ENCODE results near the gene PHC2. TPM values are rescaled to one million over a fixed set of nuclear protein-coding genes. Genes with fewer than 3 reads are reported as not detected.

The PHC2 gene
- total RNA-seq, 1 experiment from 2014 or later: 9.4 TPM

GRCh38 chr1:33284049-33284448 lies 146.8 kb downstream of the PHC2 start:
- H3K27me3 Mint-ChIP-seq (ENCODE audit: low read depth): no peaks in the 10 kb centered on the region; the same call in 1 of the 2 replicates
- Histone ChIP-seq H4K8ac (replicated peaks; ENCODE audit: insufficient read length, low read depth, low read length) (no peak overlapping the region), H3K14ac (ENCODE audit: insufficient read depth, low read length) (no peak overlapping the region), H3K4ac (ENCODE audit: low read depth, low read length) (no peak overlapping the region), H3T11ph (ENCODE audit: low read length) (no peak overlapping the region), H2BK20ac (ENCODE audit: low read depth, low read length, poor library complexity, severe bottlenecking) (no peak overlapping the region), H4K91ac (ENCODE audit: insufficient read length, low read depth, low read length) (no peak overlapping the region), H2BK120ac (ENCODE audit: low read depth, low read length, poor library complexity, severe bottlenecking) (no peak overlapping the region), H3K18ac (ENCODE audit: insufficient read length, low read depth, low read length) (no peak overlapping the region), H3K27me3 (ENCODE audit: insufficient read depth, low read length) (no peaks in the 10 kb centered on the region), H2AK5ac (ENCODE audit: insufficient read length, low read length) (no peak overlapping the region), H2BK15ac (ENCODE audit: low read depth, low read length) (no peak overlapping the region), H3K79me1 (ENCODE audit: insufficient read depth, low read depth, low read length, poor library complexity, severe bottlenecking) (no peaks in the 10 kb centered on the region), H3K27ac (ENCODE audit: insufficient read length, low read depth, low read length) (no peak overlapping the region), H3K4me2 (ENCODE audit: insufficient read depth, insufficient read length, low read length) (no peak overlapping the region), H4K20me1 (ENCODE audit: control insufficient read depth, insufficient read depth, insufficient read length) (no peaks in the 10 kb centered on the region), H3K79me2 (ENCODE audit: insufficient read depth, low read length) (no peaks in the 10 kb centered on the region), H4K5ac (ENCODE audit: insufficient read length, low read depth, low read length) (no peak overlapping the region), H2AFZ (ENCODE audit: low read length) (no peak overlapping the region), H3K9ac (ENCODE audit: extremely low read depth, insufficient read length, low read length) (no peak overlapping the region), H2BK12ac (ENCODE audit: insufficient read length, low read depth, low read length) (no peak overlapping the region), H2BK5ac (ENCODE audit: insufficient read length, low read length) (no peak overlapping the region), H3K23me2 (ENCODE audit: insufficient read length, low read depth, low read length, poor library complexity, severe bottlenecking) (no peaks in the 10 kb centered on the region), H3K23ac (ENCODE audit: insufficient read length, low read depth, low read length) (no peak overlapping the region), H3K4me1 (ENCODE audit: insufficient read depth, low read length) (no peaks in the 10 kb centered on the region), H3K56ac (ENCODE audit: insufficient read length, low read depth, low read length) (no peak overlapping the region), H3K9me3 (ENCODE audit: control insufficient read depth, low read depth, low read length) (no peaks in the 10 kb centered on the region)
- H3K27ac Mint-ChIP-seq: no peak overlapping the region
- WGBS (ENCODE audit: extremely low coverage, insufficient read length, low lambda C conversion rate): no CpG with 5 or more reads among the region's 6 CpGs
- no peak for DNase-seq
- TF ChIP-seq, protein P1, sequence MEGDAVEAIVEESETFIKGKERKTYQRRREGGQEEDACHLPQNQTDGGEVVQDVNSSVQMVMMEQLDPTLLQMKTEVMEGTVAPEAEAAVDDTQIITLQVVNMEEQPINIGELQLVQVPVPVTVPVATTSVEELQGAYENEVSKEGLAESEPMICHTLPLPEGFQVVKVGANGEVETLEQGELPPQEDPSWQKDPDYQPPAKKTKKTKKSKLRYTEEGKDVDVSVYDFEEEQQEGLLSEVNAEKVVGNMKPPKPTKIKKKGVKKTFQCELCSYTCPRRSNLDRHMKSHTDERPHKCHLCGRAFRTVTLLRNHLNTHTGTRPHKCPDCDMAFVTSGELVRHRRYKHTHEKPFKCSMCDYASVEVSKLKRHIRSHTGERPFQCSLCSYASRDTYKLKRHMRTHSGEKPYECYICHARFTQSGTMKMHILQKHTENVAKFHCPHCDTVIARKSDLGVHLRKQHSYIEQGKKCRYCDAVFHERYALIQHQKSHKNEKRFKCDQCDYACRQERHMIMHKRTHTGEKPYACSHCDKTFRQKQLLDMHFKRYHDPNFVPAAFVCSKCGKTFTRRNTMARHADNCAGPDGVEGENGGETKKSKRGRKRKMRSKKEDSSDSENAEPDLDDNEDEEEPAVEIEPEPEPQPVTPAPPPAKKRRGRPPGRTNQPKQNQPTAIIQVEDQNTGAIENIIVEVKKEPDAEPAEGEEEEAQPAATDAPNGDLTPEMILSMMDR (conservative IDR thresholded peaks at IDR 0.05): no peak
- H3K4me1 Mint-ChIP-seq: peaks cover 0 to 2% of the 10 kb centered on the region in 2 experiments; a peak in 1 of 4 replicates
- peaks cover 15 to 50% (median 43%) of the 10 kb centered on the region in 3 experiments; a peak in 6 of 7 replicates for H3K36me3 Mint-ChIP-seq (ENCODE audit: insufficient read depth in 1 of 3, low read depth in 3 of 3)
- H3K4me3 Mint-ChIP-seq: no peak overlapping the region
- H3K9me3 Mint-ChIP-seq: no peaks in the 10 kb centered on the region

Data from H9 (cell line).